Activated CD4-positive, alpha-beta T cell treated with anti-CD3 and anti-CD28 coated beads, Interleukin-2, Interleukin-6, amounts not matched to agents 100 ng/mL and 50 ng/mL, durations not matched to agents 16 hours and 8 hours (primary cell): ENCODE results near the gene BLOC1S5.
A peak's percentile ranks its signal among the peaks of the same experiment; 100 is the strongest.
"Not testable (repeated sequence)": the region's sequence is repeated elsewhere in the genome, so short reads cannot be mapped to it uniquely, and the experiment has no call there.

Experiments used
- DNase-seq: peaks from one replicate; pipeline ENCODE4 v3.0.0-alpha.2; 2020

The BLOC1S5 gene

GRCh38 chr6:8080362-8081151 is 16.4 kb upstream of the BLOC1S5 start:
- DNase-seq = no peak

GRCh38 chr6:8079126-8079525 is 14.9 kb upstream of the BLOC1S5 start:
- DNase-seq = no peak

DNA sequence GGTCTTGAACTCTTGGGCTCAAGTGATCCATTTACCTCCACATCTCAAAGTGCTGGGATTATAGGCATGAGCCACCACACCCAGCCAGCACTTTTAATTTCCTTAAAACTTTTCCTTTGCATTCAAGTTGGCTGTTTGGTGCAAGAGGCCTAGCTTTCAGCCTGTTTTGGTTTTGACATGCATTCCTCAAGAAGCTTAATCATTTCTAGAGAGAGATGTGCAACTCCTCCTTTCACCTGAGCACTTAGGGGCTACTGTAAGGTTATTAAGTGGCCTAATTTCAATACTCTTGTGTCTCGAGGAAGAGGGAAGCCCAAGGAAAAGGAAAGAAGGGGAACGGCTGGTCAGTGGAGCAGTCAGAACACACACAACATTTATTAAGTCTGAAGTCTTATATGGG is 13.8 kb upstream of the BLOC1S5 start:
- no peak for DNase-seq

- DNase-seq = no peak
Observed at GRCh38 chr6:8075704-8076103, 11.5 kb upstream of the BLOC1S5 start.

DNA sequence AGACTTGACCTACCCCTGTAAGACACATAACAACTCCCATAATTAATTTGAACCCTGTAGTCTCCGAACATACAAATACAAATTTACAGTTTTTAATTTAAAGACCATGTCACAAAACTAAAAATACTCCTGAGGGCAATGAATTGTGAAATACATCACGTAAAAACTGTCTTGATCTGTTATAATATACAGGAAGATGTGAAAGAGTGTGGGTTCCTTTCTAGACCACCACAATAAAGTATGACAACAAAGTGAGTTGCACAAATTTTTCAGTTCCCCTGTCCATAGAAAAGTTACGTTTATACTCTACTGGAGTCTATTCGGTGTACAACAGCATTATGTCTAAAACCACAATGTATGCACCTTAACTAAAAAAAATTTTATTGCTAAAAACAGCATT is 11.0 kb upstream of the BLOC1S5 start:
- DNase-seq = no peak

DNA sequence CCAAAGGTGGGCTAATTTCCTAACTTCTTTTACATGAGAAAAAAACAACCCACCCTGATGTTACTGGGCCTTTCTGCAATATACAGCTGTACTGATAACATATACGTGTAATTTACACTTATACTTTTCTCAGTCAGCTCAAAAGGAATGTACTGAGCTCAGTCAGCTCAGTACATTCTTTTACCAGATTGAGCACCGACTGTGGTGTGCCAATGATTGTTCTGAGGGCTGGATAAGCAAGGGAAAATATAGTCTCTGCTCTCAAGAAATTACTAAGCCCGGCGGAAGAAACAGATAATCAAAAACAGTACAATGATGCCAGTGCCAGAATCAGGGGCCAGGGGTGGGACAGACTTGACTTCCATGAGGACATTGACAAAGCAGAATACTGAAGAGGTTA is 10.0 kb upstream of the BLOC1S5 start:
- DNase-seq = no peak

DNA sequence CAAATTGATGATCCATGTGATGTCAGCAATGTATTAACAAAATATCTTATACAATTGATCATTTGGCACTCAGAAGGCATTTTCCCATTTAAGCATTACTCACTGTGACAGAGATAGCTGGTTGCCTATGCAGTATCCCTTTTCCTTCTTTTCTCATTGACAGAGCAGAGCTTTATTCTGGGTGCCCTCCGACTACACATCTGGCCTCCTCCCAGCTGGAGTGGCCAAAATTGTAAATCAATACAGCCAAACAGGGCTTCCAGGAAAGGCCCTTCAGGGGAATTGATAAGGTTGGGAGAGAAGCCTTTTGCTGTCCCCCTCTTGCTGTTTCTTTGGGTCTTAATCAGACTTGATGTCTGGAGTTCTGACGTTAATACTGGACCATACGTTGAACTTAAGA is 9.6 kb upstream of the BLOC1S5 start:
- DNase-seq = no peak

GRCh38 chr6:8070718-8071117 is 6.5 kb upstream of the BLOC1S5 start:
- DNase-seq = no peak

DNA sequence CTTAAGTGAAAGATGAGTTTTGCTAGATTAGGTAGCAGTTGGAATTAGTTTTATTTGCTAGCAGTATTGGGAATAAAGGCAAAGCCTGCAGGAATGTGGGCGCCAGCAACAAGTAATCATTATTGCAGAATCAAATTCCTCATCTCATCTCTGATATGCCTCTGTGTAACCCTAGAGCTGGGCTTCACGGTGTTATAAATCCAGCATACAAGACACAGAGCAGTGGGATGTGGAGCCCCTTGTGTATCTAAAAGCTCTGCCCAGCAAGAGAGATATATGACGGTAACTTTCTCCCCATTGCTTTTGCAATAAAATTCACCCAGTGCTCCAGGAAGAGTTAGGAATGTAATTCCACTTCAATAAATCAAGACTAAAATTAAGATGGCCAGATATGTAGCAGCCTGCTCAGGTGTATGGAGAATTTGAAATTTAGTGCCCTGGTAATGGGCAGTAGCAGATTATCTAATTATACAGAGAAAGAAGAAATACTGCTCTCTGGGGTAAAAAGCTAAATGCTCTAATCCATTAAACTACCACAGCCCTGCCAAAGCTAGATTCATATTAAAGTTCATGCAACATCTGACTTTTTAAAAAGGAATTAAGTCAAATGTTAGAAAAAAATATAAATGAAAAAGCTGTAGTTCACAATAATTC is 5.6 kb upstream of the BLOC1S5 start:
- DNase-seq = no peak

- no peak for DNase-seq
Observed at GRCh38 chr6:8069151-8069550, 5.0 kb upstream of the BLOC1S5 start.

- DNase-seq = peak; percentile 19
Observed at GRCh38 chr6:8066108-8066507, 1.9 kb upstream of the BLOC1S5 start.

DNA sequence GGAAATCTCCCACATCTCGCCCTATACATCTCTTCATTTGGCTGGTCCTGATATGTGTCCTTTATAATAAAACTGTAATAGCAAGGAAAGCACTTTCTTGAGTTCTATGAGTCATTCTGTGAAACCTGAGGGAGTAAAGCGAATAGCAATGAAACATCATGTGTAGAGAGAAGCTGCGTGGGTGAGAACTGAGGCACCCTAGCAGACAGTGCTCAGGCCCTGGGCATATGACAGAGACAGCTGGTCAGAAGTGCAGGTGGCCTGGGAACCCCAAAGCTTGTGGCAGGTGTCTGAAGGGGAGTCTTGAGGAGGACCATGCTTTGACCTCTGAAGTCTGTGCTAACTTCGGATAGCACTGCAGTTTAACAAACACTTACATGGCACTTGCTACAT is 1.3 kb upstream of the BLOC1S5 start:
- DNase-seq = peak; percentile 74

DNA sequence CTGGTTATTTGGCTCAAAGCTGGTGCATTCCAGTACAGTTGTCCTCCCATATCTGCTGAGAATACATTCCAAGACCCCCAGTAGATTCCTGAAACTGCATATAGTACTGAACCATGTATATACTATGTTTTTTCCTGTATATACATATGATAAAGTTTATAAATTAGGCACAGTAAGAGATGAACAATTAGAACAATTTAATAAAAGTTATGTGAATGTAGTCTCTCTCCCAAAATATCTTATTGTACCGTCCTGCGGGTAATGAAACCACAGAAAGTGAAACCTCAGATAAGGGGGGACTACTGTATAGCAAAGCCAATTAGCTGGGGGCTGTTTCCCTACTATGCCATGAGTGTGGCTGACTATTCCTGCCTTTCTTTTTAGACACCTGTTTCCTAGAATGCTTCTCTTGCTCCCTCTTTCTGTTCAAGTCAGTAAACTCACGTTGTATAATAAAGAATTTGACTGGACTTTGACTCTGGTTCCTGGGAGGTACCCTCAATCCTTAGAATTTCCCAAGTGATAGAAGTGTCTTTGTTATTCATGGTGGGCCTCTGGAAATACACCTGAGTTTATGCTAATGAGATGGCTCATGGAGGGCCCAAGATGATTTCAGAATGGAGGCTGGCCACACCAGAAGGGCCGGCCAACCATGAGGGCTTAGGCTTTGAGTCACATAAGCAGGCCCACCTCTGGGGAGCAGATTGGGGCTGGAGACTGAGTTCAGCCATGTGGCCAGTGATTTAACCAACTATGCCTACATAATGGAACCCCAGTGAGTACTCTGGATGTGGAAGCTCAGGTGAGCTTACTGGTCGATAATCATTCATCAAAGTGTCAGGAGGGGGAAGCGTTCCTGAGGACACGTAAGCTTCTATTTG is 689 bp upstream of the BLOC1S5 start:
- peak; percentile 6 for DNase-seq

- no peak for DNase-seq
Observed at GRCh38 chr6:8061736-8062135, 2.5 kb downstream of the BLOC1S5 start.

- DNase-seq = no peak
Observed at GRCh38 chr6:8060346-8060745, 3.8 kb downstream of the BLOC1S5 start.

- peak; percentile 4 for DNase-seq
Observed at GRCh38 chr6:8059129-8059528, 5.1 kb downstream of the BLOC1S5 start.

DNA sequence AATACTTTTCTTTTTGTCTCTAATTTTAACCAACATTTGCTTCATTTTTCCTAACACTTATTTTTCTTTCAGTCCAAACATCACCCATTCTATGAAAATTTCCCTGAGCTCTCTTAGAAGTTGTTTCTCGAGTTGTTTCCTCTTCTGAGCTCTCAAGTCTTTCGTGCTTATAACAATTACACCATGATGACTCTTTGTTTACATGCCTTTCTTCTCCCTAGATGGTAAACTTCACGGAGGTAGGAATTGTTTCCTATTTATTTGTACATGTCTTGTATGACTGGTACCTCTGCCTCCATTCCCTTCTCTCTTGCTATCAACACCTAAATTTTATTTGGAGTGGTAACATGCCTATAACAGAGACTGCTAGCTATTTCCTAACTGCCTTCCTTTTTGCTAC is 6.4 kb downstream of the BLOC1S5 start:
- no peak for DNase-seq

DNA sequence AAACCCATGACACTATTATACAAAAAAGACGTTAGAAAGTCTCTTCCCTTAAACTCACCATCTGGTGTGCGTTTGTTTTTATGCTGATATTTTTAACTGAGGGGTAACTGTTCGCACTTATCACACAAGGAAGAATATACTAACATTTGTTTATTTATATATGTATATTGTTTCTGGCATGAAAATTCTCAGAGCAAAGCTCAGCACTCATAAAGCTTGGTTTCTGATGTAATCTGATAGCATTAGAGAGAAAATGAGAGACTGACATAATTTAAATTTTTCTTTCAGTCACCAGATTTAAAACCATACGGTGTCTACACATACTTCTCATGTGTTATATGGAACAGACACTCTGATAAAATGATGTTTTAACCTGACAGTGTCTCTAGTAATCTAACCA is 6.9 kb downstream of the BLOC1S5 start:
- no peak for DNase-seq

GRCh38 chr6:8054276-8054675 is 9.9 kb downstream of the BLOC1S5 start:
- no peak for DNase-seq

GRCh38 chr6:8047541-8048292 is 16.5 kb downstream of the BLOC1S5 start:
- DNase-seq = no peak

DNA sequence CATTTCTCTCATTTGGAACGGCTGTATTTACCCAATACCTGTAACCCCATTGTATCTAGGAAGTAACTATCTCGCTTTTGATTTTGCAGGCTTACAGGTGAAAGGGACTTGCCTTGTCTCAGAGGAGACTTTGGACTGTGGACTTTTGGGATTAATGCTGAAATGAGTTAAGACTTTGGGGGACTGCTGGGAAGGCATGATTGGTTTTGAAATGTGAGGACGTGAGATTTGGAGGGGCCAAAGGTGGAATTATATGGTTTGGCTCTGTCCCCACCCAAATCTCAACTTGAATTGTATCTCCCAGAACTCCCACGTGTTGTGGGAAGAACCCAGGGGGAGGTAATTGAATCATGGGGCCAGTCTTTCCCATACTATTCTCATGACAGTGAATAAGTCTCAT is 18.4 kb downstream of the BLOC1S5 start:
- DNase-seq = not testable (repeated sequence)

DNA sequence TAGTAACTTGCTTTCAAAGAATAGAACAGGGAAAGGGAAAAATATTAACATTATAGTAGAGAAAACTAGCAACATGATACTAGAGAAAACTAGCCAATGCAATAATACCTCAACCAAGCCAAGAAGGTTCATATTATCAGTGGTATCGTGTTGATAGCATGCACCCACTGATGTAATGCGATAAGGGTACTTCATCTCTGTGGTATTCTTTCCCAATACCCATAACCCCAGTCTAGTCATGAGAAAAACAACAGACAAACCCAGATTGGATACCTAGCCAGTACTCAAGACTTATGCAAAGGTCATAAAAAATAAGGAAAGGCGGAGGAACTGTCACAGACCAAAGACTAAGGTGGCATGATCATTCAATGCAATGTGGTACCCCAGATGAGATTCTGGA is 21.0 kb downstream of the BLOC1S5 start:
- no peak for DNase-seq
